Uterus (tissue), 2 donors: ENCODE data around the gene S100A3.

ENCODE experiments used
- CTCF ChIP-seq, 4 experiments: fragments of 200-600 bp in 2 of 4; fragments of 450-650 bp in 2 of 4; sonication (generic) in 2 of 4; IDR thresholded peaks; one replicate each; pipeline ENCODE4 v1.5.1; 2016 to 2019; ENCODE audit warnings: antibody characterized with exemption in 4 of 4, mild to moderate bottlenecking in 2 of 4, moderate library complexity in 1 of 4
- POLR2A ChIP-seq, 2 donors: fragments of 450-650 bp; IDR thresholded peaks; one replicate each; pipeline ENCODE4 v1.6.1; 2016; ENCODE audit warnings: antibody characterized with exemption in 2 of 2, mild to moderate bottlenecking in 1 of 2, moderate library complexity in 1 of 2

GRCh38 chr1:153585006-153585405 is 35.9 kb upstream of the S100A3 start:
- no peak for TF ChIP-seq CTCF (IDR thresholded peaks at IDR 0.05)
- no peak for TF ChIP-seq POLR2A (IDR thresholded peaks at IDR 0.05)
